Lower leg skin (tissue), 3 donors: Measurements from ENCODE around the gene AP2S1.

Source experiments
- CTCF ChIP-seq, 3 donors: fragments of 450-650 bp; IDR thresholded peaks; one replicate each; pipeline ENCODE4 v1.5.1; 2016; ENCODE audit warnings: antibody characterized with exemption in 3 of 3, mild to moderate bottlenecking in 3 of 3, moderate library complexity in 2 of 3
- POLR2A ChIP-seq, 2 donors: fragments of 450-650 bp; IDR thresholded peaks; one replicate each; pipeline ENCODE4 v1.6.1; 2016 to 2017; ENCODE audit warnings: antibody characterized with exemption in 2 of 2, mild to moderate bottlenecking in 1 of 2, moderate library complexity in 1 of 2

GRCh38 chr19:46885411-46885810 lies 34.8 kb upstream of the AP2S1 start:
- TF ChIP-seq CTCF (IDR thresholded peaks at IDR 0.05), result no peak
- TF ChIP-seq POLR2A (IDR thresholded peaks at IDR 0.05), result no peak
